T-helper 1 cell treated with Interleukin-12 subunit alpha and Interleukin-12 subunit beta and Interleukin-4 antibody, amounts not matched to agents 30 ng/mL and 1 ng/mL, for 36 hours (primary cell): Measurements from ENCODE around the gene RPTOR. TPM values are rescaled to one million over a fixed set of nuclear protein-coding genes. Genes with fewer than 3 reads are reported as not detected.
"Not testable (repeated sequence)": the region's sequence is repeated elsewhere in the genome, so short reads cannot be mapped to it uniquely, and the experiment has no call there.

Experiments used
- intact Hi-C: fragments of 100-400 bp; cut with micrococcal nuclease; formaldehyde crosslinking; loops from one replicate; pipeline ENCODE4 v1.15.1; 2024
- total RNA-seq: library from RNA; stranded (reverse); gene quantifications from 2 replicates; pipeline ENCODE4 v1.2.3, GENCODE V29; 2022

RPTOR gene
- total RNA-seq, 1 donor from 2014 or later, result 75.6 TPM

- intact Hi-C loops, result loop anchor here (10.0 kb wide), 1 partner anchor 283 kb away; no protein-coding TSS in a partner anchor
Measured at GRCh38 chr17:80737106-80738019, 192.7 kb downstream of the RPTOR start.

DNA sequence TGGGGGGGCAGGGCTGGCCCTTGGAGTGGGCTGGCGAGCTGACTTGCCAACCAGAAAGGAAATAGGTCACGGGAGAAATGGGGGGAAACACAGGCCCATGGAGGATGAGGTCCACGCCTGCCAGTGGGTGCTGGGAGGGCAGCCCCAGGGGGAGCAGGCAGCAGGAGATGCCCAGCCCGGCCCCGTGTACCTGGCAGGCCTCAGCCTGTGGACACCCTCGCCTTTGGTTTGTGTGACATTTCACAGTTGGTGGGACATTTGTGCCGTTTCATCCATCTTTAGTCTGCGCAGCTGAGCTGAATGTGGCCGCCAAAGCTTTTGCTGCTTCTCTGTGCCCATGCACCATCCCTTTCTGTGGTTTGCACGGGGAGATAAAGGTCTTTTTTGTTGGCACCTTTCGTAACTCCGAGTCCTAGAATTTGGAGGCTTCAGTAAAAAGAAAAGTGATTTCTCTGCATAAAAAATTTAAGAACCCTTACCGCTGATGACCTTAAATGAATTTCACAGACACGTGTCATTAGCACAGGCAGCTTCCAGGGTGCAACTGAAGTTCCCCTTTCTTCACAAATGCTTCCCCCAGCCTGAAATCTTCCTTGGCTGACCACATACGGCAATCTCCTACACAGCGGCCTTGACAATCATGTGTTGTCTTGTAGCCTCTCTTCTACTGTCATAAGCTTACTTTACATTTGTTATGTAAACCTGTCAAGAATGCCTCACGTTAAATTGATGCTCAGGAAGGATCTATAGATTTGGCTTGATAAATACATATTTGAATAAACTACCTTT, 193.6 kb downstream of the RPTOR start:
- intact Hi-C loops, result loop anchor here (10.0 kb wide), 1 partner anchor 283 kb away; no protein-coding TSS in a partner anchor

- intact Hi-C loops, result loop anchor here (10.0 kb wide), 1 partner anchor 284 kb away; no protein-coding TSS in a partner anchor
Measured at GRCh38 chr17:80738987-80739730, 194.5 kb downstream of the RPTOR start.

- intact Hi-C loops, result no loop called here
Measured at GRCh38 chr17:80740141-80740540, 195.5 kb downstream of the RPTOR start.

- intact Hi-C loops, result no loop called here
Measured at GRCh38 chr17:80742091-80742490, 197.5 kb downstream of the RPTOR start.

DNA sequence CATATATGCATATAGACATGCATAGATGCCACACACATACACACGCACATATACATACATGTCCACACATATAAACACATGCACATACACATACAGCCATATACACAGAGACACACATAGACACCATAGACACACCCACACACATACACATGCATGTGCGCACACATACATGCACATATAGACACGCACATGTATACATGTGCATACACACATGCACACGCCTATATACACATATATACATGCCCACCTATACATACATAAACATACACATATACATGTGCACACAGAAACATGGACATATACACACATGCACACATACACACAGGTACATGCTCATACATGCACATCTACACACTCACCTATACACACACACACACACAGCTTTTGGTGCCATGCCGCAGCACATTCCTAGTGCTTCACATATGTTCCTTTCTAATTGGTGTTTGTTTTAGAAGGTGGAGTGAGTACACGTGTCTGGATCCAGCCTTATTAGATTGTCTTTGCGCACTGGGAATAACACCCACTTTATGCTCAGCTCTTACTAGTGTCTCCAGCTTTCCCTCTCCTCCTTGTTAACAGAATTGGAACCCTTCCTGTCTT, 198.0 kb downstream of the RPTOR start:
- intact Hi-C loops, result no loop called here

- intact Hi-C loops, result no loop called here
Measured at GRCh38 chr17:80743181-80743771, 198.6 kb downstream of the RPTOR start.

GRCh38 chr17:80743973-80744372, 199.3 kb downstream of the RPTOR start:
- intact Hi-C loops, result not testable (repeated sequence)

DNA sequence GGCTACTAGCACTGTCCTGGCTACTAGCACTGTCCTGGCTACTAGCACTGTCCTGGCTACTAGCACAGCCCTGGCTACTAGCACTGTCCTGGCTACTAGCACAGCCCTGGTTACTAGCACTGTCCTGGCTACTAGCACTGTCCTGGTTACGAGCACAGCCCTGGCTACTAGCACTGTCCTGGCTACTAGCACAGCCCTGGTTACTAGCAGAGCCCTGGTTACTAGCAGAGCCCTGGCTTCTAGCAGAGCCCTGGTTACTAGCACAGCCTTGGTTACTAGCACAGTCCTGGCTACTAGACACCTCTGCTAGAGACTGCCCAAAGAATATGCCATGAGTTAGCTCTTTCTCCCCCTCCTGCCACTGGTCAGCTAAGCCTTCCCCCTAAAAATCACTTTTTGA, 200.1 kb downstream of the RPTOR start:
- intact Hi-C loops, result not testable (repeated sequence)

- intact Hi-C loops, result no loop called here
Measured at GRCh38 chr17:80745183-80745582, 200.5 kb downstream of the RPTOR start.

DNA sequence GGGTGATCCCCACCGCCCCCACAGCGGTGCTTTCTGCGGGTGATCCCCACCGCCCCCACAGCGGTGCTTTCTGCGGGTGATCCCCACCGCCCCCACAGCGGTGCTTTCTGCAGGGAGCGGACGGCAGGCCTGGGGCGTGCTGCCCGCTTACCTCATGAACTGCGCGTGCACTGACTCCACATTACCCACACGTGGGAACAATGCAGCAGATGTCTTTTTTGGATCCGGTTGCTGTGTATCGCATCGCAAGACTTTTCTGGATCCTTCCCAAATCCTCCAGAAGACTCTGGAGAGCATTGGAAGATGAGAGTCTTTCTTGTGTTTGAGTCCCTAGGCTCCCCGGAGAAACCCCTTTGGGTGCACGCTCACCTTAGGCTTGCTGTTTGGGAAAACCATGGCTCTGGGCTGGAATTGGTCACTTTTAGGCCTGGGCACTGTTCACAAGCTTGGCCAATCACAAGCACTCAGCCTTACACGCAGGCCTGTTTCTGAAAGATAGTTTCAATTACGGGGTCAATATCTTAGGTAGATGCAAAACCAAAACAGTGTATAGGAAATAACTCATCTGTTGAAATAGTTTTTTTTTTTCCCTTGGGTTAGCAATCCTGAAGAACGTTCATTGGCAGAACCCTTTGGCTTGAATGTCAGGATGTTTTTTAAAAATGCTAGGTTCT, 201.8 kb downstream of the RPTOR start:
- intact Hi-C loops, result no loop called here

- intact Hi-C loops, result no loop called here
Measured at GRCh38 chr17:80747469-80747868, 202.8 kb downstream of the RPTOR start.

DNA sequence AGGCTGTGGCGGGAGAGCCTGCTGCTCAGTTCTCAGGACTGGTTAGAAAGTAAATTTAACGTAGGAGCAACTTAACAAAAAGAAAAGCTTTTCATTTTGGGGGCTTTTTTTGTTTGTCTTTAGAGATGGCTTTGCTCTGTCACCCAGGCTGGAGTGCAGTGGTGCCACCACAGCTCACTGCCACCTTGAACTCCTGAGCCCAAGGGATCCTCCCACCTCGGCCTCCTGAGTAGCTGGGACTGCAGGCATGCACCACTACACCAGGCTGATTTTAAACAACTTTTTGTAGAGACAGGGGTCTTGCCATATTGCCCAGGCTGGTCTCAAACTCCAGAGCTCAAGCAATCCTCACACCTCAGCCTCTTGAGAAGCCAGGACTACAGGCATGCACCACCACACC, 205.0 kb downstream of the RPTOR start:
- intact Hi-C loops, result no loop called here

DNA sequence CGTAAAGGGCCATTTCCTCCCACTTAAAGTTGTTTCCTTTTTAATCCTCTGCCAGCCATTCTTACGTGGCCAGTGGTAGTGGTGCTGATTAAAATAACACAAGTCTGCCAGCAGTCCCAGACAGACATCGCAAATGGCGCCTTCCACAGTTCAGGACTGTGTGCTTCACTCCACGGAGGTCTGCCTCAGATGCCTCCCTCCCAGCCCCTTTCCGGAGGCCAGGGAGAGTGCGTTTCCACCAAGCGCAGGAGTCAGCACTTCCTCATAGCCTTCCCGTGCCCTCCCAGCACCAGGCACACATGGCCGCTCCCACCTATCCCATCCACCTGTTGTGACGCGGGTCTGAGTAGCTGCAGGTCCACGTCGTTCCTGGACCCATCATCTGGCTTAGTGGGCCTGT, 205.6 kb downstream of the RPTOR start:
- intact Hi-C loops, result no loop called here

DNA sequence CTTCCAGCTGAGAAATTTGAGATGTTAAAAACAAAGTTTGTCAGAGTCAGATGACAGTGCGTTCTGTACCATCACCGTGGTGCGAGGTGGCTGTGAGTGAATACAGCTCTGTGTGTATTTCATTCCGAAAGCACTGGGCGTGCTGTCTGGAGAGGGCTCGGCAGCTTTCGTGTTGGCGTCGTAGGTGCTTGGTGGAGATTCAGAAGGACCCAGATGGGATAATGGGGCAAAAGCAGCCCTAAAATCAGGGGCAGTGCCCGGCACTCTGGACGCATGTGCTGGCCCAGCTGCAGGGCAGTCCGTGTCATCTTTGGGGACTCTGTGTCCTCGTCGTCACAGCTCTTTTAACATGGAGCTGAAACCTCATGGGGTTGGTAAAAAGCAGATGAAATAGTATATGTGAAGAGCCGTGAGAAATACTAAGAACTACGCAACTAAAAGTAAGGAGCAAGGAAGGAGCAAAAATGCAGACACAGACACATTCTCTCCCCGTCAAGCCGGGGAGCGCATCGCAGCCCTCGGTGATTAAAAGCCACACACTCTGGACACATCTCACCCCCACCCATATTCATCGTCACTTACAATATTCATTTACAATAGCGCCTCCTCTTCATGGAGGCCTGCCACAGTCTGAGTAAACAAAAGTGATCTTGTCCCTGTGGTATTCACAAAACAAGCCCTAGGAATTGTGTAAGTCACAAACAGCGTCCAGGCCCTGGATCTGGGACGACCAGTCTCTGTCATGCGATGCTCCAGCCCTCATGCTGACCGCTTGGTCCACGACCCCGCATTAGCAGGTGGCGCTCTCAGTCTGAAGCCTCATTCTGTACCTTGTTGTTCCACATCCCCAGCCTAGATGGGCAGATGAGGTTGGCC, 206.7 kb downstream of the RPTOR start:
- intact Hi-C loops, result no loop called here

- intact Hi-C loops, result loop anchor here (1.0 kb wide), 1 partner anchor 9 kb away; no protein-coding TSS in a partner anchor
Measured at GRCh38 chr17:80751946-80752581, 207.4 kb downstream of the RPTOR start.

DNA sequence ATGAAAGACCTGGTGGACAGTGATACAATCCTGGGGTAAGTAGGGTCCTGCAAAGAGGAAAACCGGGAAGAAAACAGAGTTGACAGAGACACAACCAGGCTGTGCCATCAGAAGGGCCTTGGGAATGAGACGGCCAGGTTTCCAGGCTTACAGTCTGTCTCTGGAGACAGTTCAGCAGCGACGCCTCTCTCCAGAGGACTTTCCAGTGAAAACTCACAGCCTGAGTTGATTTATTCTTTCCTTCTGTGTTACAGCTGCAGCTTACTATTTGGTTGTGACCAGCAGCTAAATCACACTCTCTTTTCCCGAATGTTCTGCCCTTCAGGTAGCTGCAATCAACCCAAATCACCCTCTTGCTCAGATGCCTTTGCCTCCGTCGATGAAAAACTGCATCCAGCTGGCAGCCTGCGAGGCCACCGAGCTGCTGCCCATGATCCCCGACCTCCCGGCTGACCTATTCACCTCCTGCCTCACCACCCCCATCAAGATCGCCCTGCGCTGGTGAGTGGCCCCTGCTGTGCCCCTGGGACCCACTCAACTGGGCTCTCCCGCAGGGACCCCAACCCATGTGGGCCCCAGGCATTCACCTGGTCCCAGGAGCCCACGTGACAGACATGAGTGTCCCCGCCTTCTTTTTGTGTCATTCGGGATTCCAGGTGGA, 209.2 kb downstream of the RPTOR start:
- intact Hi-C loops, result no loop called here

DNA sequence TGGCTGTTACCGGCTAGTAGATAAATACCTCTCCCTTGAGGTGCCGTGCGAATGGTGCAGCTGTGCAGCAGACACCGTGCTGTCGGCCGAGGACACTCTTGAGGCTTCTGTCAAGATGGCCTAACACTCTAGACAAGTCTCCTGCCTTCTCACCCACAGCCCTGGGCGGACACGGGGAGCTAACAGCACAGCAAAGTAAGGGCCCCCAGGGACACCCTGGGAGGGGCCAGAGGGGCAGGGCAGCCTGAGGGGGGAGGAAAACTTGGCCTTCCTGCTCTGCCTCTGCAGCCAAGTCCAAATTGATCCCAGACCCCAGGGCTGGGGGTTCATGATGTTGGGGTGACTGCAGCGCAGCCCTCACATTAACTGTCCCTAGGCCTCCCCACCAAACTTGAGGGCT, 210.2 kb downstream of the RPTOR start:
- intact Hi-C loops, result no loop called here
